ENCODE data around the gene FGF11.

DNA sequence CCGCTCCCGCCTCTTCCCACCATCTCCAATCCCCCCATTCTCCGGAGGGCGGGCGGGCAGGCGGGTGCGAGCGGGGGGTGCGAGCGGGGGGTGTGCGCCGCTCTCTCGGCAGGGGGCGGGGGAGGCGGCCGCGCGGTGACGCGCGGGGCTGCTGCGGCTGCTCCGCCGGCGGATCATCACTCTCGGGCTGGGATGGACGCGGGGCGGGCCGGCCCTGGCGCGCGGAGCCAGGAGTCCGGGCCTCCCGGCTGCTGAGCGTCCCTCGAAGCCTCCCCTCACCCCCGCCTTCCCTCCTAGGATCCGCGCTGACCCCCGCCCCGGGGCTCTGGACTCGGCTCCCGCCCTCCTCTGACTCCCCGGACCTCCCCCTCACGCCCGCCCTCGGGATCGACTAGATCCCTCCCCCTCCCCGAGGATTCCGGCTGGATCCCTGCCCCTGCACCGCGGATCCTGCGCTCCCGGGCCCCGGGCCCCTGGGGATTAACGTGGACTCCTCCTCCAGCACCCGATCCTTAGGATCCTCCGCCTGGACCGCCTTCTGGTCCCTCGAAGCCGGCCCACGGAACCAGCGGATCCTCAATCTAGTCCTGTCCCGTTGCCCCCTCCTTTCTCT lies 34.5 kb upstream of the FGF11 start:
- TF ChIP-seq EZH2 (IDR thresholded peaks at IDR 0.05; ENCODE audit: borderline replicate concordance, low read length) = no peak
- TF ChIP-seq, protein P1, sequence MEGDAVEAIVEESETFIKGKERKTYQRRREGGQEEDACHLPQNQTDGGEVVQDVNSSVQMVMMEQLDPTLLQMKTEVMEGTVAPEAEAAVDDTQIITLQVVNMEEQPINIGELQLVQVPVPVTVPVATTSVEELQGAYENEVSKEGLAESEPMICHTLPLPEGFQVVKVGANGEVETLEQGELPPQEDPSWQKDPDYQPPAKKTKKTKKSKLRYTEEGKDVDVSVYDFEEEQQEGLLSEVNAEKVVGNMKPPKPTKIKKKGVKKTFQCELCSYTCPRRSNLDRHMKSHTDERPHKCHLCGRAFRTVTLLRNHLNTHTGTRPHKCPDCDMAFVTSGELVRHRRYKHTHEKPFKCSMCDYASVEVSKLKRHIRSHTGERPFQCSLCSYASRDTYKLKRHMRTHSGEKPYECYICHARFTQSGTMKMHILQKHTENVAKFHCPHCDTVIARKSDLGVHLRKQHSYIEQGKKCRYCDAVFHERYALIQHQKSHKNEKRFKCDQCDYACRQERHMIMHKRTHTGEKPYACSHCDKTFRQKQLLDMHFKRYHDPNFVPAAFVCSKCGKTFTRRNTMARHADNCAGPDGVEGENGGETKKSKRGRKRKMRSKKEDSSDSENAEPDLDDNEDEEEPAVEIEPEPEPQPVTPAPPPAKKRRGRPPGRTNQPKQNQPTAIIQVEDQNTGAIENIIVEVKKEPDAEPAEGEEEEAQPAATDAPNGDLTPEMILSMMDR (conservative IDR thresholded peaks at IDR 0.05 in 1 of 2, IDR thresholded peaks at IDR 0.05 in 1 of 2; ENCODE audit: extremely low read depth in 1 of 2, insufficient read depth in 1 of 2, low read depth in 1 of 2, low read length in 2 of 2) = no peak
